H54 (cell line): ENCODE results near the gene CELSR1.
"Not testable (repeated sequence)": the region's sequence is repeated elsewhere in the genome, so short reads cannot be mapped to it uniquely, and the experiment has no call there.

ENCODE experiments used
- DNase-seq: peaks from one replicate; pipeline ENCODE4 v3.0.0; 2011; ENCODE audit warnings: low spot score, mixed read lengths; ENCODE audit not compliant: insufficient read length
- FAIRE-seq: peaks from 3 replicates; lab custom pipeline; 2011; peaks lifted over from hg19 to GRCh38; lab: Jason Lieb, UNC
- POLR2A ChIP-seq: IDR thresholded peaks from 2 replicates; pipeline ENCODE4 v1.6.1; 2011; ENCODE audit warnings: low read depth, mild to moderate bottlenecking, low read length

CELSR1 gene

GRCh38 chr22:46473896-46474557, 63.4 kb downstream of the CELSR1 start:
- FAIRE-seq (no peak), DNase-seq (no peak)

GRCh38 chr22:46473021-46473779, 64.2 kb downstream of the CELSR1 start:
- TF ChIP-seq POLR2A: no peak

More at GRCh38 chr22:46473896-46474557, 63.4 kb downstream of the CELSR1 start:
- no peak for TF ChIP-seq POLR2A

GRCh38 chr22:46472722-46473016, 64.8 kb downstream of the CELSR1 start:
- no peak for FAIRE-seq

More at GRCh38 chr22:46473021-46473779, 64.2 kb downstream of the CELSR1 start:
- FAIRE-seq (no peak), DNase-seq (no peak)

GRCh38 chr22:46471901-46472721, 65.3 kb downstream of the CELSR1 start:
- DNase-seq: peak; percentile 83
- no peak for FAIRE-seq
- TF ChIP-seq POLR2A: no peak

More at GRCh38 chr22:46472722-46473016, 64.8 kb downstream of the CELSR1 start:
- no peak for TF ChIP-seq POLR2A
- no peak for DNase-seq

GRCh38 chr22:46471330-46471729, 66.1 kb downstream of the CELSR1 start:
- DNase-seq, FAIRE-seq: not testable (repeated sequence)

GRCh38 chr22:46469711-46470110, 67.7 kb downstream of the CELSR1 start:
- DNase-seq: no peak
- no peak for TF ChIP-seq POLR2A
- no peak for FAIRE-seq

GRCh38 chr22:46467006-46467405, 70.4 kb downstream of the CELSR1 start:
- FAIRE-seq (no peak), DNase-seq (no peak)
- no peak for TF ChIP-seq POLR2A

GRCh38 chr22:46466255-46466676, 71.2 kb downstream of the CELSR1 start:
- TF ChIP-seq POLR2A: no peak
- no peak for FAIRE-seq
- no peak for DNase-seq

GRCh38 chr22:46465793-46466192, 71.6 kb downstream of the CELSR1 start:
- FAIRE-seq: no peak
- TF ChIP-seq POLR2A: no peak
- DNase-seq: no peak

GRCh38 chr22:46465345-46465720, 72.1 kb downstream of the CELSR1 start:
- FAIRE-seq (no peak), DNase-seq (no peak)
- TF ChIP-seq POLR2A: no peak

- no peak for TF ChIP-seq POLR2A
- DNase-seq (no peak), FAIRE-seq (no peak)
Observed at GRCh38 chr22:46464701-46465344, 72.6 kb downstream of the CELSR1 start.

- FAIRE-seq (no peak), DNase-seq (no peak)
- no peak for TF ChIP-seq POLR2A
Observed at GRCh38 chr22:46464296-46464695, 73.1 kb downstream of the CELSR1 start.

GRCh38 chr22:46463435-46464227, 73.8 kb downstream of the CELSR1 start:
- no peak for FAIRE-seq
- no peak for TF ChIP-seq POLR2A

More at GRCh38 chr22:46463435-46464227, 73.8 kb downstream of the CELSR1 start:
- DNase-seq: no peak
